CD4-positive, alpha-beta T cell (primary cell): Measurements from ENCODE around the gene CEP192. TPM values are rescaled to one million over a fixed set of nuclear protein-coding genes. Genes with fewer than 3 reads are reported as not detected.

ENCODE experiments used
- ATAC-seq: fragments of 200-7000 bp; cut with Tn5 transposase; one replicate; pipeline ENCODE4 v1.10.0; 2022; ENCODE audit warnings: mild to moderate bottlenecking; ENCODE audit not compliant: poor library complexity
- CTCF ChIA-PET: fragments of 350-600 bp; sonication (Branson Sonifier 250); formaldehyde crosslinking; loops from one replicate; lab custom pipeline; 2021; ENCODE audit warnings: antibody characterized with exemption, inconsistent platforms; lab: Charles Lee
- POLR2A ChIA-PET: fragments of 350-600 bp; sonication (Branson Sonifier 250); formaldehyde crosslinking; loops from one replicate; lab custom pipeline; 2021; ENCODE audit warnings: antibody characterized with exemption, inconsistent platforms; lab: Charles Lee
- DNase-seq, 14 experiments: peaks; one replicate each; pipeline ENCODE4 v3.0.0-alpha.2; 2013 to 2020; ENCODE audit warnings: mixed read lengths in 2 of 14
- H3K27ac ChIP-seq, 2 donors: one replicate each; pipeline versions ENCODE4 v1.5.1 to v1.7.0; 2013; ENCODE audit warnings: low read length in 2 of 2, low read depth in 1 of 2, mild to moderate bottlenecking in 1 of 2
- H3K27me3 ChIP-seq, 2 experiments: 1 replicate in 1 of 2; 2 replicates in 1 of 2; pipeline versions ENCODE4 v1.6.1 to v1.7.0; 2013; ENCODE audit warnings: low read length in 2 of 2, control low read depth in 1 of 2, mild to moderate bottlenecking in 1 of 2, moderate library complexity in 1 of 2; ENCODE audit not compliant: insufficient read depth in 2 of 2, control insufficient read depth in 1 of 2
- H3K36me3 ChIP-seq: one replicate; pipeline ENCODE4 v1.6.1; 2013; ENCODE audit warnings: low read length, control low read depth; ENCODE audit not compliant: insufficient read depth
- H3K4me1 ChIP-seq: one replicate; pipeline ENCODE4 v1.6.1; 2013; ENCODE audit warnings: low read length, control low read depth; ENCODE audit not compliant: insufficient read depth
- H3K4me3 ChIP-seq: one replicate; pipeline ENCODE4 v1.5.1; 2013; ENCODE audit warnings: mild to moderate bottlenecking, low read length, moderate library complexity
- H3K9me3 ChIP-seq, 2 experiments: 1 replicate in 1 of 2; 2 replicates in 1 of 2; pipeline versions ENCODE4 v1.6.1 to v1.7.0; 2013; ENCODE audit warnings: low read length in 2 of 2, mild to moderate bottlenecking in 2 of 2, control low read depth in 1 of 2, moderate library complexity in 1 of 2; ENCODE audit not compliant: control insufficient read depth in 1 of 2, insufficient read depth in 1 of 2
- H3K27ac Mint-ChIP-seq: one replicate; pipeline ENCODE4 v1.8.0; 2020; ENCODE audit warnings: mixed read lengths
- H3K27me3 Mint-ChIP-seq: one replicate; pipeline ENCODE4 v1.8.0; 2021; ENCODE audit warnings: mixed read lengths
- H3K36me3 Mint-ChIP-seq: one replicate; pipeline ENCODE4 v1.8.0; 2021; ENCODE audit warnings: low read depth, mixed read lengths
- H3K4me1 Mint-ChIP-seq: one replicate; pipeline ENCODE4 v1.8.0; 2021; ENCODE audit warnings: low read depth, mixed read lengths
- H3K4me3 Mint-ChIP-seq: one replicate; pipeline ENCODE4 v1.8.0; 2020; ENCODE audit warnings: mild to moderate bottlenecking, mixed read lengths
- H3K9me3 Mint-ChIP-seq: one replicate; pipeline ENCODE4 v1.8.0; 2020; ENCODE audit warnings: mixed read lengths
- intact Hi-C, 2 experiments: fragments of 100-400 bp; cut with DNase I in 1 of 2; cut with micrococcal nuclease in 1 of 2; formaldehyde crosslinking; loops; one replicate each; pipeline versions ENCODE4 v1.15.1 to v1.9.0; 2023 to 2025; cut with DNase I, micrococcal nuclease
- total RNA-seq, 174 experiments: library from RNA in 2 of 174; stranded (reverse) in 2 of 174; gene quantifications; one replicate each; pipeline ENCODE4 v1.2.3 and lab custom pipeline; 2021 to 2026
- TF ChIP-seq, protein P1 (sequence below): fragments of 200-600 bp; IDR thresholded peaks from one replicate; pipeline ENCODE4 v1.8.0; 2022; ENCODE audit warnings: antibody characterized with exemption, mild to moderate bottlenecking

CEP192 gene
- total RNA-seq, 2 experiments from 2014 or later, result 23.4 to 25.0 TPM

DNA sequence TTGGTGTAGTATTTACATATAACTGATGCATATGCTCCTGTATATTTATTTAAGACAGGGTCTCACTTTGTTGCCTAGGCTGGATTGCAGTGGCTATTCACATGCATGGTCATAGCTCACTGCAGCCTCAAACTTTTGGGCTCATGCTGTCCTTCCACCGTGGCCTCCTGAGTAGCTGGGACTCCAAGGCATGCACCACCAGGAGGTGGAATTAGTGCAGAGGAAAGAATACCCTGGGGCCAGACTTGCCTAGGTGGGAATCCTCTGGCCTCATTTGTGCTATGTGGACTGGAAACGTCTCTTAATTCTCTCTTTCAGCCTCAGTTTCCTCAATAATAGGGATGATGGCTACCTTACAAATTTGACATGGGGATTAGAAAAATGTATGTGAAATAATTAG, 2.3 kb downstream of the CEP192 start:
- TF ChIP-seq, protein P1, sequence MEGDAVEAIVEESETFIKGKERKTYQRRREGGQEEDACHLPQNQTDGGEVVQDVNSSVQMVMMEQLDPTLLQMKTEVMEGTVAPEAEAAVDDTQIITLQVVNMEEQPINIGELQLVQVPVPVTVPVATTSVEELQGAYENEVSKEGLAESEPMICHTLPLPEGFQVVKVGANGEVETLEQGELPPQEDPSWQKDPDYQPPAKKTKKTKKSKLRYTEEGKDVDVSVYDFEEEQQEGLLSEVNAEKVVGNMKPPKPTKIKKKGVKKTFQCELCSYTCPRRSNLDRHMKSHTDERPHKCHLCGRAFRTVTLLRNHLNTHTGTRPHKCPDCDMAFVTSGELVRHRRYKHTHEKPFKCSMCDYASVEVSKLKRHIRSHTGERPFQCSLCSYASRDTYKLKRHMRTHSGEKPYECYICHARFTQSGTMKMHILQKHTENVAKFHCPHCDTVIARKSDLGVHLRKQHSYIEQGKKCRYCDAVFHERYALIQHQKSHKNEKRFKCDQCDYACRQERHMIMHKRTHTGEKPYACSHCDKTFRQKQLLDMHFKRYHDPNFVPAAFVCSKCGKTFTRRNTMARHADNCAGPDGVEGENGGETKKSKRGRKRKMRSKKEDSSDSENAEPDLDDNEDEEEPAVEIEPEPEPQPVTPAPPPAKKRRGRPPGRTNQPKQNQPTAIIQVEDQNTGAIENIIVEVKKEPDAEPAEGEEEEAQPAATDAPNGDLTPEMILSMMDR, result no peak
- no peak overlapping the region for H3K4me3 Mint-ChIP-seq
- peaks cover 44% of the 10 kb centered on the region for H3K4me1 ChIP-seq
- peaks cover 16% of the 10 kb centered on the region for H3K36me3 Mint-ChIP-seq
- DNase-seq (no peak), ATAC-seq (no peak)
- H3K27me3 Mint-ChIP-seq, result no peaks in the 10 kb centered on the region
- intact Hi-C loops, result loop anchor here (5.0 to 10.0 kb wide), 5 partner anchors 106 to 734 kb away; partner anchors contain the start of genes AFG3L2 (in 1 of the 2), CEP76 (in 1 of the 2), FAM210A (in 1 of the 2) and PSMG2 (in 1 of the 2)
- H3K4me3 ChIP-seq, result no peak overlapping the region
- CTCF ChIA-PET, result no interaction called here
- no peaks in the 10 kb centered on the region for H3K27me3 ChIP-seq
- no peaks in the 10 kb centered on the region for H3K9me3 Mint-ChIP-seq
- H3K4me1 Mint-ChIP-seq, result peaks cover 27% of the 10 kb centered on the region
- no peak overlapping the region for H3K27ac ChIP-seq
- POLR2A ChIA-PET, result no interaction called here
- H3K9me3 ChIP-seq, result no peaks in the 10 kb centered on the region
- peaks cover 4% of the 10 kb centered on the region for H3K36me3 ChIP-seq
- no peak overlapping the region for H3K27ac Mint-ChIP-seq

DNA sequence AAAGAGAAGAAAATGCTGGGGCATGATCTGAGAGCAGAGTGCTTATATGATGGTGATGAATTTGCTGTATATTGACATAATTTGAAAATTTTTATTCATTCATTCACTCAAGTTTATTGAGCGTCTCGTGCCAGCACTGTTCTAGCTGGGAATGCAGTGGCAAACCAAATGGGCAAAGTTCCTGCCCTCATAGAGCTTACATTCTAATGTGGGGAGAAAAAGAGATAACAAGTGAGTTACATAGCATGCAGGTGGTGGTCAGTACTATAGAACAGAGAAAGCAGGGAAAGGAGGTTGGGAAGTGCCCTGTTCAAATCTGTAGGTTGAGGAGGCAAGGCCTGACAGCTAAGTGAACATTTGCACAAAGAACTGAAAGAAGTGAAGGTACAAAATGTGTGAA, 4.3 kb downstream of the CEP192 start:
- H3K36me3 Mint-ChIP-seq, result peaks cover 22% of the 10 kb centered on the region
- peaks cover 21% of the 10 kb centered on the region for H3K4me1 Mint-ChIP-seq
- no peak overlapping the region for H3K27ac ChIP-seq
- TF ChIP-seq, protein P1, result no peak
- no peaks in the 10 kb centered on the region for H3K9me3 Mint-ChIP-seq
- ATAC-seq, result no peak
- intact Hi-C loops, result loop anchor here in 1 of 2 experiments (10.0 kb wide), 1 partner anchor 159 kb away; no protein-coding TSS in a partner anchor
- no peak overlapping the region for H3K27ac Mint-ChIP-seq
- CTCF ChIA-PET, result no interaction called here
- H3K4me3 ChIP-seq, result no peak overlapping the region
- no peak for DNase-seq
- peaks cover 16% of the 10 kb centered on the region for H3K36me3 ChIP-seq
- no peaks in the 10 kb centered on the region for H3K27me3 Mint-ChIP-seq
- H3K4me1 ChIP-seq, result peaks cover 39% of the 10 kb centered on the region
- no peaks in the 10 kb centered on the region for H3K27me3 ChIP-seq
- H3K4me3 Mint-ChIP-seq, result no peak overlapping the region
- no peaks in the 10 kb centered on the region for H3K9me3 ChIP-seq
- POLR2A ChIA-PET, result no interaction called here

DNA sequence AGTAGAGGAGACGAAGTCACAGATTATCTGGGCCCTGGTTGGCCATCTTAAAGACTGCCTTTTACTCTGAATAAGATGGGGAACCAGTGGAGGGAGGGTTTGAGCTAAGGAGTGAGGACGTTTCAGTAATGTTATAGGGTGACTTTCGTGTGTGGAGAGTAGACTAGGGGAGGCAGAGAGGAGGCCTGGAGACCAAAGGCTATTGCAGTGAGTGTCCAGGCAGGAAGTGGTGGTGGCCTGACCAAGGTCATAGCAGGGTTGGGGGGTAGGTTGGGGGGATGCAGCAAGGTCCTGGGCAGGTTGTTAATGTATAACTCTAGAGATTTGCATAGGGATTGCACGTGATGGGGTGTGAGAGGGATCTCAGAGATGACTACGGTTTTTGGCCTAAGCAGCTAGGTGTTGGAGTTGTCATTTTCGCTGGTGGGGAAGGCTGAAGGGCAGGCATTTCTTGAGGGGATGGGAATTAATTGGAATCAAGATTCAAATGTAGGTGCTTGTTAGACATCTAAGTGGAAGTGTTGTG, 4.9 kb downstream of the CEP192 start:
- Mint-ChIP-seq H3K27ac (no peak overlapping the region), H3K4me3 (no peak overlapping the region), H3K4me1 (peaks cover 15% of the 10 kb centered on the region), H3K27me3 (no peaks in the 10 kb centered on the region), H3K36me3 (peaks cover 16% of the 10 kb centered on the region), H3K9me3 (no peaks in the 10 kb centered on the region)
- no peaks in the 10 kb centered on the region for H3K27me3 ChIP-seq
- TF ChIP-seq, protein P1, result no peak
- no peak overlapping the region for H3K4me3 ChIP-seq
- H3K4me1 ChIP-seq, result peaks cover 36% of the 10 kb centered on the region
- no peaks in the 10 kb centered on the region for H3K9me3 ChIP-seq
- DNase-seq, result no peak
- H3K36me3 ChIP-seq, result peaks cover 21% of the 10 kb centered on the region
- CTCF ChIA-PET, result no interaction called here
- no peak for ATAC-seq
- H3K27ac ChIP-seq, result no peak overlapping the region
- POLR2A ChIA-PET, result no interaction called here
- intact Hi-C loops, result loop anchor here in 1 of 2 experiments (10.0 kb wide), 1 partner anchor 159 kb away; no protein-coding TSS in a partner anchor
